ENCODE measurements around the gene CFAP99.

Gene CFAP99

DNA sequence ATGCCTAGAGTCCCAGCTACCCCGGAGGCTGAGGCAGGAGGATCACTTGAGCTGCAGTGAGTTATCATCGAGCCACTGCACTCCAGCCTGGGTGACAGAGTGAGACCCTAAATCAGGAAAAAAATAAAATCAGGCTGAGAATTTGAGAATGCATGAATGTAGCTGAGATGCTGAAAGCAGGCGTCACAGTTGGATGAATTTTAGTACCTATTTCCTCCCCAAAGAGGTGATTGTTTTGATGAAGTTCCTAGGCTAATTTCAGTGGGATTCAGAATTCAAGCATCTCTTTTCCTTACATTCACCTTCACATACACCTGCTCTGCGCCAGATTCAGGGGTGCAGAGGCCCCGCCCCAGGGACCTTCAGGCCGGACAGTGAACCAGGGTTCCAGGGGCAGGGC, 3.2 kb downstream of the CFAP99 start:
- no peak for DNase-seq (ENCODE audit: low spot score)
- TF ChIP-seq, protein P1, sequence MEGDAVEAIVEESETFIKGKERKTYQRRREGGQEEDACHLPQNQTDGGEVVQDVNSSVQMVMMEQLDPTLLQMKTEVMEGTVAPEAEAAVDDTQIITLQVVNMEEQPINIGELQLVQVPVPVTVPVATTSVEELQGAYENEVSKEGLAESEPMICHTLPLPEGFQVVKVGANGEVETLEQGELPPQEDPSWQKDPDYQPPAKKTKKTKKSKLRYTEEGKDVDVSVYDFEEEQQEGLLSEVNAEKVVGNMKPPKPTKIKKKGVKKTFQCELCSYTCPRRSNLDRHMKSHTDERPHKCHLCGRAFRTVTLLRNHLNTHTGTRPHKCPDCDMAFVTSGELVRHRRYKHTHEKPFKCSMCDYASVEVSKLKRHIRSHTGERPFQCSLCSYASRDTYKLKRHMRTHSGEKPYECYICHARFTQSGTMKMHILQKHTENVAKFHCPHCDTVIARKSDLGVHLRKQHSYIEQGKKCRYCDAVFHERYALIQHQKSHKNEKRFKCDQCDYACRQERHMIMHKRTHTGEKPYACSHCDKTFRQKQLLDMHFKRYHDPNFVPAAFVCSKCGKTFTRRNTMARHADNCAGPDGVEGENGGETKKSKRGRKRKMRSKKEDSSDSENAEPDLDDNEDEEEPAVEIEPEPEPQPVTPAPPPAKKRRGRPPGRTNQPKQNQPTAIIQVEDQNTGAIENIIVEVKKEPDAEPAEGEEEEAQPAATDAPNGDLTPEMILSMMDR (IDR thresholded peaks at IDR 0.05; ENCODE audit: borderline replicate concordance, control extremely low read depth, extremely low read depth, insufficient read depth, missing control alignments) = no peak
- in situ Hi-C loops (cut with MboI; ENCODE audit: low sequenced_read_pairs, unreplicated experiment) = no loop called here

DNA sequence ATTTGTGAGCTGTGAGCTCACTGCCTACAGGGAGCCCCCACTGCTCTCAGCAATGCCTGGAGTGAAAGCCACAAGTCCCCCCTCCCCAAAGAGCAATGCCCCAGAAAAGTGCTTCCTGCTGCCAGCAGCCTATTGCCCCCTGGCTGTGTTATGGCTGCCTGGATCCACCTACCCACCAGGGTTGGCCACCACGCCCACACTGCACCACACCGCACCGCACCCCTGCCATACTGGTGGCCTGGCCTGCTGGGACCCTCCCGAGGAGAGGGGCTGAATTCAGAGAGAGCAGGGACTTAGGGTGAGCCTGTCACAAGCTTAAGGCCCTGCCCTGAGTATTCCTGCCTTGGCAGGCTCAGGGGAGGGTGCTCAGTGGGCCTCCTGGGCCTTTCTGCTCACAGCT, 4.3 kb downstream of the CFAP99 start:
- in situ Hi-C loops (cut with MboI; ENCODE audit: low sequenced_read_pairs, unreplicated experiment) = no loop called here
- TF ChIP-seq, protein P1 (IDR thresholded peaks at IDR 0.05; ENCODE audit: borderline replicate concordance, control extremely low read depth, extremely low read depth, insufficient read depth, missing control alignments) = no peak
- DNase-seq (ENCODE audit: low spot score) = no peak

DNA sequence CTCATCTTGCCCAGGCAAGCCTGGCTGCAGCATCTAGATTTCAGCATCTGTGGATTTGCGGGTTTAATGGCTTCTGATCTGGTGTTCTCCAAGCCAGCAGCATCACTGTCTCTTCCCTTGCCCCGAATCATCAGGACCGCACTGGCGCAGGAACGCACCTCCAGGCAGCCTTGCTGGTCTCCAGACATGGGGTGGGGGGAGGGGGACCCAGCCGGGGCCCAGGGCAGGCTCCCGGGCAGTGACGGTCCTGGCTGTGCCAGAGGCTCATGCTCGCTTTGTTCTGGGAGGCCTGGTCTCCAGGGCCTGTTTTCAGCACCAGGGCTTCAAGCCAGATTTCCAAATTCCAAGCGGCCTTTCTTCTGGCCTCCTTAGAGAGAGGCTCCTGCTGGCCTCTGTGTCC, 4.9 kb downstream of the CFAP99 start:
- in situ Hi-C loops (cut with MboI; ENCODE audit: low sequenced_read_pairs, unreplicated experiment) = no loop called here
- no peak for DNase-seq (ENCODE audit: low spot score)
- TF ChIP-seq, protein P1 (IDR thresholded peaks at IDR 0.05; ENCODE audit: borderline replicate concordance, control extremely low read depth, extremely low read depth, insufficient read depth, missing control alignments) = no peak

GRCh38 chr4:2424581-2424980, 5.8 kb downstream of the CFAP99 start:
- in situ Hi-C loops (cut with MboI; ENCODE audit: low sequenced_read_pairs, unreplicated experiment) = no loop called here
- no peak for DNase-seq (ENCODE audit: low spot score)
- TF ChIP-seq, protein P1 (IDR thresholded peaks at IDR 0.05; ENCODE audit: borderline replicate concordance, control extremely low read depth, extremely low read depth, insufficient read depth, missing control alignments) = no peak

GRCh38 chr4:2425386-2426068, 6.8 kb downstream of the CFAP99 start:
- in situ Hi-C loops (cut with MboI; ENCODE audit: low sequenced_read_pairs, unreplicated experiment) = no loop called here
- no peak for DNase-seq (ENCODE audit: low spot score)
- TF ChIP-seq, protein P1 (IDR thresholded peaks at IDR 0.05; ENCODE audit: borderline replicate concordance, control extremely low read depth, extremely low read depth, insufficient read depth, missing control alignments) = no peak

- DNase-seq (ENCODE audit: low spot score) = no peak
- in situ Hi-C loops (cut with MboI; ENCODE audit: low sequenced_read_pairs, unreplicated experiment) = no loop called here
- TF ChIP-seq, protein P1 (IDR thresholded peaks at IDR 0.05; ENCODE audit: borderline replicate concordance, control extremely low read depth, extremely low read depth, insufficient read depth, missing control alignments) = no peak
Observed at GRCh38 chr4:2426069-2426397, 7.3 kb downstream of the CFAP99 start.

Measured in GM13976 (cell line).